GM19372 (cell line): ENCODE results near the gene TBX19.
A peak's percentile ranks its signal among the peaks of the same experiment; 100 is the strongest.

Source experiments
- ATAC-seq: cut with Tn5 transposase; IDR thresholded peaks from one replicate; pipeline ENCODE4 v1.9.1; 2021; ENCODE audit warnings: mild to moderate bottlenecking, low read depth, moderate library complexity; ENCODE audit not compliant: unreplicated experiment

Gene TBX19

DNA sequence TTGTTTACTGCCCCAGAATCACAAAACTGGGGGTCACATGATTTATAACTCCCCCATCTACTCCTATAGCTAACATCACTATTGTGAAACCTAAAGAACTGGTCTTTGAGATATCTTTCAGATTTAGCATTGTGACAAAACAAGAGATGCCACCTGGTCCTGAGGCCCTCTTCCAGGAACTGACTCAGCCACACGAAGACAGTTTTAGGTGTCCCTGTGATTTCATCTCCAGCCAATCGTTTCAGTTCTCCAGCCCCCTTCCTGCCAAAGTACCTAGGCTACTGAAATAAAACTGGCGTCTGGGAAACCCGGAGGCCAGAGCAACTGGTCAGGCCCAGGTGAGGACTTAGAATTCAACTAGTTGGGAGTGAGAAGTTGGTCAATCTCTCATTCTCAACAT lies 36.6 kb downstream of the TBX19 start:
- ATAC-seq: no peak

DNA sequence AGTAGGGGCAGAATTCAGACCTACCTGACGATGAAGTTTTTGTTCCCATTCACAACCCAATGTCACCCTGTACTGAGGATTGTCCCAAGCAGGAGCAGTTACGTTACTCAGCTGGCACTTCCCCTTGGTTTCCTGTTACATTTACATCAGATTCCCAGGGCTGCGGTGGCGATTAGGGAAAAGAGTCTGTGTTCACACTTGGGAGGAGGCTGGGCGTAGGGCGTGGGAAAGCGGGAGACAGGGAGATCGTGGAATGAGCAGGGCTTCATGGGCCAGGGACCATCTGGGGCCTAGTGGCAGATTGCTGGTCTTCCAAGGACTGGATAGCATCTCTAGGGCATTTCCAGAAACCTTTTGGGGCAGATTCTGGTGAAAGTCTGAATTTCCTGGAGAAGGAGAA lies 39.0 kb downstream of the TBX19 start:
- ATAC-seq: no peak

GRCh38 chr1:168320149-168320548 lies 39.5 kb downstream of the TBX19 start:
- ATAC-seq: no peak

GRCh38 chr1:168320800-168321450 lies 40.2 kb downstream of the TBX19 start:
- no peak for ATAC-seq

DNA sequence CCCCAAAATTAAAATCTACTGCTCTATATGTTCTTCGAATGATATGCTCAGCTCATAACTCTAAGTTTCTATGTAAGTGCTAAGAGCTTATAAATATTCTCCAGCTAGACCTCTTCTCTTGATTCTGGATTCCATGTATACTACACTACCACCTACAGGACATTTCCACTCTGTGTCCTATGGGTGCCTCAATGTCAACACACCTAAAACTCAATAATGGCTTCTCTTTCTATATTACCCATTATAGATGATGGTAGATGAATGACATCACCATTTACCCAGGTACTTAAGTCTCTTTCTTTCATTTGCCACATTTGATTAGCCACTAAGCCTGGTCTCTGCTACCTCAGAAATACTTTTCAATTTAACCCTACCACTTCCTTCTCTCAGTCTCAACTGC lies 41.3 kb downstream of the TBX19 start:
- ATAC-seq: no peak

DNA sequence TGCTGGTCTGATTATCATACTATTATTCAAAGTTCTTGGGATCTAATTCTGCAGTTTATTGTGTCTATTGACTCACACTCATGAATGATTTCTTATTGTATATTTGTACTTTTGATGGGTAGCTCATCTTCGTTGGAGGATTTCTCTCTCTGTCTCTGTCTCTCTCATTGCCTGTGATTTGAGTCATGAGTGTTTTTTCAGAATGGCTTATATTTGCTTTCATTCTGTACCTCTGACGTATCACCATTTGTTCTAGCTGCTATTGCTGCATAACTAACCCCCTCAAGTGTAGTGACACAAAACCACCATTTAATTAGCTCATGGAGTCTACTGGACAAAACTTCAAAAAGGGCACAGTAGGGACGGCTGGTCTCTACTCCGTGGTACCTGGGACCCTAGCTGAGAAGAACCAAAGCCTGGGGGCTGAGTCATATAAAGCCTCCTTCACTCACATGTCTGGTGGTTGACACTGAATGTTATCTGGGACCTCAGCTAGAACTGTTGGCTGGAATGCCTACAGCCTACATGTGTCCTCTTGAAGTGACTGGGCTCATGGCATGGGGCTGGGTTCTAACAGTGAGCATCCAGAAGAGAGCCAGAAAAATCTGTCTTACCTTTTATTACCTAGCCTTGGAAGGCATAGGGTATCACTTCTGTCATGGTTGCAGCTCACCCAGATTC lies 44.2 kb downstream of the TBX19 start:
- no peak for ATAC-seq

- ATAC-seq: no peak
Observed at GRCh38 chr1:168328731-168329364, 48.2 kb downstream of the TBX19 start.

- no peak for ATAC-seq
Observed at GRCh38 chr1:168330285-168330684, 49.6 kb downstream of the TBX19 start.

DNA sequence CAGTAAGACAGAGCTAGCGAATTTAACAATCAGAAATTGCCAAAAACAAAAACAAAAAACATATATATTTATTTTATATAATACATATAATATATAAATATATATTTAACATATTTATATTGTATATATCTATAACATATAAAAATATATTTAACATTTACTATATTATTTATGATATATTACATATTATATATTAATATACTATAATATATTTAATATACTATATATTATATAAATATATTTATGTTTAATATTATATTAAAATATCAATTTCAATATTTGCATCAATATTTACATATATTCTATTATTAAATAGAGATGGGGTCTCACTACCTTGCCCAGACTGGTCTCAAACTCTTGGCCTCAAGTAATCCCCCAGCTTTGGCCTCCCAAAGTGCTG lies 50.9 kb downstream of the TBX19 start:
- ATAC-seq: no peak

GRCh38 chr1:168333562-168334276 lies 53.0 kb downstream of the TBX19 start:
- no peak for ATAC-seq

DNA sequence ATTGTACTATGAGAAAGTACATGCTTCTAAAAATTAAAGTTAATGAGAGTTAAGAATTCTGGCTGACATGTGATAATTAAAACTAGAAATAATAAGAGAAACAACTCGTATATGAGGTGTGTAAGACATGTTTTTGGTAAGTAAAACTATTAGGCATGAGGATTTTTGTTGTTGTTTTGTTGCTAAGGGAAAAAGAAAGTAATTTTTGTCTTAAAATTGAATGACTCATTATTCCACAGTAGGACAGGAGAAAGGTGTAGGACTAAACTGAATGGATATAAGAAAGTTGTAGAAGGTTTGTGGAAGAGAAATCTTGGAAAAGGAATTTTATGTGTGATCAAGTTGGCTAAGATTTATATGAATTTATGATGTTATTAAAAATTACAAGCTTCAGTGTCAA lies 54.8 kb downstream of the TBX19 start:
- no peak for ATAC-seq

- no peak for ATAC-seq
Observed at GRCh38 chr1:168338589-168339503, 58.2 kb downstream of the TBX19 start.

GRCh38 chr1:168340781-168341482 lies 60.3 kb downstream of the TBX19 start:
- no peak for ATAC-seq

GRCh38 chr1:168341483-168341975 lies 60.9 kb downstream of the TBX19 start:
- no peak for ATAC-seq

GRCh38 chr1:168342572-168343280 lies 62.0 kb downstream of the TBX19 start:
- ATAC-seq: peak; percentile 93

- ATAC-seq: no peak
Observed at GRCh38 chr1:168343566-168343965, 62.9 kb downstream of the TBX19 start.

DNA sequence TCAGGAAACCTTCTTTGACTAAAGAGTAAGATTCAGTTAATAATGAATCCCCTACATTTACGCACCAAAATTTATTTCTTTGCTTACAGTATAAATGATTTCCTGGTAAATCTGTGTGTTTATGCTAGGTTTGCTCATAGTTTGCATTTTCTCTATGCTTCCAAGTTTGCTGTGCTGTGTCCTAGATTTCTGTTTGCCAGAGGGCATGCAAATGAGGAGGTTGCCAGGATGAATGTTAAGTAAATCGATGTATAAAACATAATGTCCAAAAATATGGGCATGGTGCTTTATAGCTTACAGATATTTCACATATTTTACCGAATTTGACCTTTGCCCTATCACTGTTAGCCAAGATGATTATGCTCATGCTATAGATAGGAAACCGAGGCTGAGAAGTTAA lies 63.8 kb downstream of the TBX19 start:
- ATAC-seq: no peak

DNA sequence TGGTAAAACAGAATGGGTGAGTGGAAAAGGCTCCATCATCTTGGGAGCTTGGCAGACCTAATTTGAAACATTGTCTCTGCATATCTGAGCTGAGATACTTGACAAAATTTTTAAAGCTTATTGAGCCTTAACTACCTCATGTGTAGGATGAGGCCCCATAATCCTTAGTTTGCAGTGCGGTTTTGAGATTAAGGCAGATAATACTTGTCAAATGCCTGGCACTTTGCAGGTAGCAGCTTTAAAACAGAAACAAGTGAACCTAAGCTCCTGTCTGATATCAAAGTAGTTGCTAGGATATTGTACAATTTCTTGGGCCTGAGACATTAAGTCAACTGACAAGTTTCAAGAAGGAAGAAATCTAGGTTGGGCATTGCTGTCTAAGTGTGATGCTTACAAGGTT lies 65.3 kb downstream of the TBX19 start:
- ATAC-seq: no peak

GRCh38 chr1:168347630-168348029 lies 67.0 kb downstream of the TBX19 start:
- no peak for ATAC-seq
